ENCODE data around the gene NRP2.

Gene NRP2

GRCh38 chr2:205686783-205687640 is 4.7 kb downstream of the NRP2 start:
- in situ Hi-C loops (cut with MboI; ENCODE audit: low sequenced_read_pairs): no loop called here

- in situ Hi-C loops (cut with MboI; ENCODE audit: low sequenced_read_pairs): no loop called here
Observed at GRCh38 chr2:205687641-205687956, 5.3 kb downstream of the NRP2 start.

GRCh38 chr2:205688417-205689200 is 6.3 kb downstream of the NRP2 start:
- in situ Hi-C loops (cut with MboI; ENCODE audit: low sequenced_read_pairs): no loop called here

- in situ Hi-C loops (cut with MboI; ENCODE audit: low sequenced_read_pairs): no loop called here
Observed at GRCh38 chr2:205689820-205690219, 7.5 kb downstream of the NRP2 start.

- in situ Hi-C loops (cut with MboI; ENCODE audit: low sequenced_read_pairs): no loop called here
Observed at GRCh38 chr2:205692104-205692503, 9.8 kb downstream of the NRP2 start.

- in situ Hi-C loops (cut with MboI; ENCODE audit: low sequenced_read_pairs): no loop called here
Observed at GRCh38 chr2:205694256-205694655, 12.0 kb downstream of the NRP2 start.

- in situ Hi-C loops (cut with MboI; ENCODE audit: low sequenced_read_pairs): no loop called here
Observed at GRCh38 chr2:205695460-205695991, 13.2 kb downstream of the NRP2 start.

- in situ Hi-C loops (cut with MboI; ENCODE audit: low sequenced_read_pairs): no loop called here
Observed at GRCh38 chr2:205696331-205696926, 14.1 kb downstream of the NRP2 start.

GRCh38 chr2:205696927-205697441 is 14.7 kb downstream of the NRP2 start:
- in situ Hi-C loops (cut with MboI; ENCODE audit: low sequenced_read_pairs): no loop called here

- in situ Hi-C loops (cut with MboI; ENCODE audit: low sequenced_read_pairs): no loop called here
Observed at GRCh38 chr2:205698286-205699268, 16.3 kb downstream of the NRP2 start.

- in situ Hi-C loops (cut with MboI; ENCODE audit: low sequenced_read_pairs): no loop called here
Observed at GRCh38 chr2:205699515-205700289, 17.4 kb downstream of the NRP2 start.

GRCh38 chr2:205700331-205701132 is 18.2 kb downstream of the NRP2 start:
- in situ Hi-C loops (cut with MboI; ENCODE audit: low sequenced_read_pairs): no loop called here

- in situ Hi-C loops (cut with MboI; ENCODE audit: low sequenced_read_pairs): no loop called here
Observed at GRCh38 chr2:205701509-205701908, 19.2 kb downstream of the NRP2 start.

GRCh38 chr2:205702576-205702975 is 20.3 kb downstream of the NRP2 start:
- in situ Hi-C loops (cut with MboI; ENCODE audit: low sequenced_read_pairs): no loop called here

GRCh38 chr2:205703471-205704126 is 21.3 kb downstream of the NRP2 start:
- in situ Hi-C loops (cut with MboI; ENCODE audit: low sequenced_read_pairs): no loop called here

- in situ Hi-C loops (cut with MboI; ENCODE audit: low sequenced_read_pairs): no loop called here
Observed at GRCh38 chr2:205704127-205704741, 21.9 kb downstream of the NRP2 start.

- in situ Hi-C loops (cut with MboI; ENCODE audit: low sequenced_read_pairs): no loop called here
Observed at GRCh38 chr2:205705511-205706349, 23.4 kb downstream of the NRP2 start.

Measured in hTERT RPE-1 (cell line).